HG03139 (cell line): ENCODE results near the gene ADRA2C.

Experiments used
- ATAC-seq: cut with Tn5 transposase; IDR thresholded peaks from one replicate; pipeline ENCODE4 v1.9.1; 2021; ENCODE audit not compliant: unreplicated experiment

Gene ADRA2C

GRCh38 chr4:3732076-3733028 is 33.8 kb upstream of the ADRA2C start:
- no peak for ATAC-seq

- ATAC-seq, result no peak
Observed at GRCh38 chr4:3733195-3733594, 33.0 kb upstream of the ADRA2C start.

GRCh38 chr4:3735196-3735595 is 31.0 kb upstream of the ADRA2C start:
- ATAC-seq, result no peak

- no peak for ATAC-seq
Observed at GRCh38 chr4:3736290-3736689, 29.9 kb upstream of the ADRA2C start.

- no peak for ATAC-seq
Observed at GRCh38 chr4:3736806-3737205, 29.4 kb upstream of the ADRA2C start.

- ATAC-seq, result no peak
Observed at GRCh38 chr4:3739577-3739976, 26.6 kb upstream of the ADRA2C start.

GRCh38 chr4:3740256-3740655 is 25.9 kb upstream of the ADRA2C start:
- ATAC-seq, result no peak

GRCh38 chr4:3741217-3742011 is 24.8 kb upstream of the ADRA2C start:
- no peak for ATAC-seq

- no peak for ATAC-seq
Observed at GRCh38 chr4:3742610-3743009, 23.6 kb upstream of the ADRA2C start.

GRCh38 chr4:3744232-3744631 is 22.0 kb upstream of the ADRA2C start:
- ATAC-seq, result no peak

- no peak for ATAC-seq
Observed at GRCh38 chr4:3744901-3745300, 21.3 kb upstream of the ADRA2C start.

GRCh38 chr4:3745886-3746656 is 20.1 kb upstream of the ADRA2C start:
- ATAC-seq, result no peak

GRCh38 chr4:3746701-3747580 is 19.2 kb upstream of the ADRA2C start:
- no peak for ATAC-seq

GRCh38 chr4:3747581-3747904 is 18.6 kb upstream of the ADRA2C start:
- ATAC-seq, result no peak

GRCh38 chr4:3748136-3748898 is 17.9 kb upstream of the ADRA2C start:
- ATAC-seq, result no peak

- no peak for ATAC-seq
Observed at GRCh38 chr4:3749081-3749480, 17.1 kb upstream of the ADRA2C start.

GRCh38 chr4:3750334-3750733 is 15.9 kb upstream of the ADRA2C start:
- ATAC-seq, result no peak

- no peak for ATAC-seq
Observed at GRCh38 chr4:3752022-3752421, 14.2 kb upstream of the ADRA2C start.

GRCh38 chr4:3753726-3754412 is 12.3 kb upstream of the ADRA2C start:
- no peak for ATAC-seq
